ENCODE measurements around the gene PLA1A.
A peak's percentile ranks its signal among the peaks of the same experiment; 100 is the strongest.

The PLA1A gene

GRCh38 chr3:119658994-119659393 is 61.3 kb downstream of the PLA1A start:
- TF ChIP-seq FOXP2 (optimal IDR thresholded peaks at IDR 0.05; ENCODE audit: borderline replicate concordance, extremely low read depth, extremely low read length, insufficient read depth) (no peak), POLR2AphosphoS5 (IDR thresholded peaks at IDR 0.05; ENCODE audit: low read depth, low read length) (no peak), SIN3A (IDR thresholded peaks at IDR 0.05; ENCODE audit: borderline replicate concordance, insufficient read depth, low read length) (no peak), REST (IDR thresholded peaks at IDR 0.05; ENCODE audit: insufficient read depth in 1 of 2, low read depth in 2 of 2, low read length in 2 of 2) (no peak), TAF1 (IDR thresholded peaks at IDR 0.05; ENCODE audit: borderline replicate concordance, insufficient read depth, low read length) (no peak)

DNA sequence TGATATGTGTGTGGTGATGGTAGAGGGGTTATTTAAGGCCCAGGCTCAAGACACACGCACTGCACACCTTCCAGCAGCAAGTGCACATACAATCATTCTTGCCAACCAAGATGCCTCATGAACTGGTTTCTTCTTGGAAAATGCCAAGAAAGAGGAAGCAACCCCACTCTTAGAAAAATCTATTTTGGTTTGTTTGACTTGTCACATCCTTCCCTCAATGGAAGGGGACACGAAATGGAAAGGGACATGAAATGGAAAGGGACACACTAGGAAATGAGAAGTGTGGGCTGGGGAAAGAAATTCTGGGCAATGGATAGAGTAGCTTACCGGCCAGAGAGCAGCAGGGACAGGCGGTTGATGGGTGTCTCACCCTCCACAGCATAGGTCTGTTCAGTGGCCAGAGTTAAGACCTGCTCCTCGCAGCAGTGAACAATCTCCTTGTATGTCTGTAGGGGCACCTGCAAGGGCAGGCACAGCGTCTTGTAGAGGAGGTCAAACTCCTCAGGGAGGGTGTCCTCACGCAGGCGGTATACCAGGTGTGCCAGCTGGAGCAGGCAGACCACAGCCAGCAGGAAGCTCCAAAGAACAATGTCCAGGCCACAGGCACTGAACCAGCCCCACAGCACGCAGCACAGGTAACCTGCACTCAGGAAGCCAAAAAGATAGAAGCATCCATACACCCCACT is 62.1 kb downstream of the PLA1A start:
- TF ChIP-seq FOXP2 (optimal IDR thresholded peaks at IDR 0.05; ENCODE audit: borderline replicate concordance, extremely low read depth, extremely low read length, insufficient read depth) (no peak), TAF1 (IDR thresholded peaks at IDR 0.05; ENCODE audit: borderline replicate concordance, insufficient read depth, low read length) (no peak), REST (IDR thresholded peaks at IDR 0.05; ENCODE audit: insufficient read depth in 1 of 2, low read depth in 2 of 2, low read length in 2 of 2) (no peak), POLR2AphosphoS5 (IDR thresholded peaks at IDR 0.05; ENCODE audit: low read depth, low read length) (no peak), SIN3A (IDR thresholded peaks at IDR 0.05; ENCODE audit: borderline replicate concordance, insufficient read depth, low read length) (no peak)

GRCh38 chr3:119660474-119661440 is 63.1 kb downstream of the PLA1A start, which contains the start of gene POPDC2:
TSS of gene POPDC2 (minus strand) at chr3:119660589. CDS start at chr3:119660423, 166 bp downstream.
- TF ChIP-seq REST (IDR thresholded peaks at IDR 0.05; ENCODE audit: insufficient read depth in 1 of 2, low read depth in 2 of 2, low read length in 2 of 2) (no peak), POLR2AphosphoS5 (IDR thresholded peaks at IDR 0.05; ENCODE audit: low read depth, low read length) (no peak), TAF1 (IDR thresholded peaks at IDR 0.05; ENCODE audit: borderline replicate concordance, insufficient read depth, low read length) (no peak), SIN3A (IDR thresholded peaks at IDR 0.05; ENCODE audit: borderline replicate concordance, insufficient read depth, low read length) (no peak), FOXP2 (optimal IDR thresholded peaks at IDR 0.05; ENCODE audit: borderline replicate concordance, extremely low read depth, extremely low read length, insufficient read depth) (no peak)

DNA sequence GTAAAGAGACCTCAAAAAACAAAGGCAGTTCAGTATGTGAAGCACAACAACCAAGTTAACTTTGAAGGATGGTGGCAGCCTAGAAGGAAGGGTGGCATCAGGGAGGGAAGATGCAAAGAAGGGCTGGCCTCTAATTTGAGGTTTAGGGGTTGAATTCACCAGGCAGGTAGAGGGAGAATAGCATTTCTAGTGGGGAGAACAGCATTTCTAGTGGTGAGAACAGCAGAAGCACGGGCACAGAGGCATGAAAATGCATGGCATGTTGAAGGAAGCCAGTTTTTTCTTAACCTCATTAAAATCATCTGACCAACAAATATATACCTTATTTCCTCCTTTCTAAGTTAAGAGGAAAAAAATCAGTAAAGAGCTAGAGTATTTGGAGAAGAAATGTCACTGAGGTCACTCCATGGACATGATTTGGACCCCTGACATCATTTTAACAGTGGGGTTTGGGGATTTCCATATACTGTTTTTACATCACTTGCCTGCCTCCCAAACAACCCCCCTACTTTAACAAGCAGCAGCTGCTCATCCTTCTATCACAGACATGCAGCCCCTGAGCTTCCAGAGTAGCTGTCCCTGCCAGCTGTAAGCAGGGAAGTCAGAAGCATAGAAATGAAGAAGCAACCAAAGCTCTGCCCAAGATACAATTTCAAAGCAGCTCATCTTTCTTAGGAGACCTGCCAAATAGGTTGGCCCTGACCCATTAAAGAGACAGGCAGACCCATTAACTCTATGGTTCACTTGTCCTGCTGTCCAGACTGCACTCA is 65.1 kb downstream of the PLA1A start:
- TF ChIP-seq SIN3A (IDR thresholded peaks at IDR 0.05; ENCODE audit: borderline replicate concordance, insufficient read depth, low read length) (no peak), REST (IDR thresholded peaks at IDR 0.05; ENCODE audit: insufficient read depth in 1 of 2, low read depth in 2 of 2, low read length in 2 of 2) (peak in 1 of 2 experiments; percentile 27; a peak in 1 of 4 replicates)
